Activated naive CD4-positive, alpha-beta T cell treated with anti-CD3 and anti-CD28 coated beads for 36 hours (primary cell): ENCODE measurements around the gene KCNQ1. TPM values are rescaled to one million over a fixed set of nuclear protein-coding genes. Genes with fewer than 3 reads are reported as not detected.

Experiments
- CTCF ChIA-PET: fragments of 350-600 bp; sonication (Branson Sonifier 250); formaldehyde crosslinking; loops from one replicate; lab custom pipeline; 2021; ENCODE audit warnings: antibody characterized with exemption; lab: Charles Lee
- DNase-seq: peaks from one replicate; pipeline ENCODE4 v3.0.0-alpha.2; 2020
- H3K27ac Mint-ChIP-seq: one replicate; pipeline ENCODE4 v1.8.0; 2021; ENCODE audit warnings: mild to moderate bottlenecking, mixed read lengths
- H3K27me3 Mint-ChIP-seq: one replicate; pipeline ENCODE4 v1.8.0; 2021; ENCODE audit warnings: low read depth, mixed read lengths
- H3K36me3 Mint-ChIP-seq: one replicate; pipeline ENCODE4 v1.8.0; 2021; ENCODE audit warnings: low read depth, mixed read lengths
- H3K4me1 Mint-ChIP-seq: one replicate; pipeline ENCODE4 v1.8.0; 2021; ENCODE audit warnings: low read depth, mixed read lengths
- H3K4me3 Mint-ChIP-seq: one replicate; pipeline ENCODE4 v1.8.0; 2021; ENCODE audit warnings: mild to moderate bottlenecking, moderate library complexity, mixed read lengths
- H3K9me3 Mint-ChIP-seq: one replicate; pipeline ENCODE4 v1.8.0; 2021; ENCODE audit warnings: mixed read lengths
- intact Hi-C: fragments of 100-400 bp; cut with micrococcal nuclease; formaldehyde crosslinking; loops from one replicate; pipeline ENCODE4 v1.15.1; 2023
- total RNA-seq, 2 experiments: library from RNA; stranded (reverse); gene quantifications; one replicate each; pipeline ENCODE4 v1.2.3, GENCODE V29; 2021

Gene KCNQ1
- total RNA-seq, 2 experiments from 2014 or later: 10.6 to 10.8 TPM

- H3K27me3 Mint-ChIP-seq: no peaks in the 10 kb centered on the region
- H3K27ac Mint-ChIP-seq: no peak overlapping the region
Measured at GRCh38 chr11:2531277-2531986, 86.6 kb downstream of the KCNQ1 start.

GRCh38 chr11:2531987-2532703 is 87.3 kb downstream of the KCNQ1 start:
- CTCF ChIA-PET: interaction anchor here (0.6 to 8.7 kb wide), 27 partner anchors 8 to 559 kb away, joined by 3 to 280 read pairs (median 4); partner anchors contain the start of genes CDKN1C, KCNQ1, PHLDA2 and TRPM5
- no peaks in the 10 kb centered on the region for H3K27me3 Mint-ChIP-seq
- no peaks in the 10 kb centered on the region for H3K9me3 Mint-ChIP-seq
- peaks cover 17% of the 10 kb centered on the region for H3K4me1 Mint-ChIP-seq
- intact Hi-C loops: loop anchor here (1.0 to 10.0 kb wide), 6 partner anchors 104 to 559 kb away; partner anchors contain the start of gene TSSC4
- H3K36me3 Mint-ChIP-seq: no peaks in the 10 kb centered on the region
- H3K4me3 Mint-ChIP-seq: no peak overlapping the region
- no peak overlapping the region for H3K27ac Mint-ChIP-seq
- DNase-seq: no peak

More at GRCh38 chr11:2531277-2531986, 86.6 kb downstream of the KCNQ1 start:
- no peaks in the 10 kb centered on the region for H3K9me3 Mint-ChIP-seq
- intact Hi-C loops: loop anchor here (1.0 to 10.0 kb wide), 4 partner anchors 103 to 337 kb away; partner anchors contain the start of gene TSSC4
- DNase-seq: peak; percentile 74
- CTCF ChIA-PET: interaction anchor here (0.6 to 8.7 kb wide), 30 partner anchors 12 to 560 kb away, joined by 3 to 280 read pairs (median 4); partner anchors contain the start of genes CDKN1C, KCNQ1, PHLDA2 and TRPM5
- peaks cover 24% of the 10 kb centered on the region for H3K4me1 Mint-ChIP-seq
- no peak overlapping the region for H3K4me3 Mint-ChIP-seq
- H3K36me3 Mint-ChIP-seq: no peaks in the 10 kb centered on the region

GRCh38 chr11:2532704-2533586 is 88.1 kb downstream of the KCNQ1 start:
- CTCF ChIA-PET: interaction anchor here (0.7 to 8.7 kb wide), 31 partner anchors 9 to 562 kb away, joined by 3 to 280 read pairs (median 3); partner anchors contain the start of genes C11orf21, CDKN1C, KCNQ1 and PHLDA2
- Mint-ChIP-seq H3K4me1 (peaks cover 15% of the 10 kb centered on the region), H3K27ac (no peak overlapping the region), H3K36me3 (no peaks in the 10 kb centered on the region), H3K9me3 (no peaks in the 10 kb centered on the region), H3K27me3 (no peaks in the 10 kb centered on the region), H3K4me3 (peak overlapping the region; percentile 66)
- intact Hi-C loops: loop anchor here (1.0 to 10.0 kb wide), 5 partner anchors 338 to 558 kb away; no protein-coding TSS in a partner anchor
- DNase-seq: peak; percentile 96

GRCh38 chr11:2533587-2534133 is 88.9 kb downstream of the KCNQ1 start:
- Mint-ChIP-seq H3K36me3 (no peaks in the 10 kb centered on the region), H3K27ac (no peak overlapping the region), H3K27me3 (no peaks in the 10 kb centered on the region), H3K4me1 (peaks cover 15% of the 10 kb centered on the region), H3K4me3 (no peak overlapping the region), H3K9me3 (no peaks in the 10 kb centered on the region)
- intact Hi-C loops: loop anchor here (1.0 to 10.0 kb wide), 3 partner anchors 339 to 359 kb away; no protein-coding TSS in a partner anchor
- peak; percentile 35 for DNase-seq
- CTCF ChIA-PET: interaction anchor here (0.7 to 8.7 kb wide), 23 partner anchors 10 to 561 kb away, joined by 3 to 280 read pairs (median 4); partner anchors contain the start of genes C11orf21, CDKN1C, PHLDA2 and TSPAN32

GRCh38 chr11:2534134-2534956 is 89.5 kb downstream of the KCNQ1 start:
- intact Hi-C loops: loop anchor here (10.0 kb wide), 1 partner anchor 340 kb away; no protein-coding TSS in a partner anchor
- peaks cover 15% of the 10 kb centered on the region for H3K4me1 Mint-ChIP-seq
- H3K27me3 Mint-ChIP-seq: no peaks in the 10 kb centered on the region
- CTCF ChIA-PET: interaction anchor here (1.1 to 8.7 kb wide), 15 partner anchors 11 to 560 kb away, joined by 3 to 280 read pairs (median 5); partner anchors contain the start of genes C11orf21, CDKN1C, PHLDA2 and TSPAN32
- H3K4me3 Mint-ChIP-seq: no peak overlapping the region
- DNase-seq: no peak
- no peaks in the 10 kb centered on the region for H3K9me3 Mint-ChIP-seq
- no peak overlapping the region for H3K27ac Mint-ChIP-seq
- H3K36me3 Mint-ChIP-seq: no peaks in the 10 kb centered on the region

- intact Hi-C loops: loop anchor here (10.0 kb wide), 1 partner anchor 340 kb away; no protein-coding TSS in a partner anchor
- Mint-ChIP-seq H3K27me3 (no peaks in the 10 kb centered on the region), H3K36me3 (no peaks in the 10 kb centered on the region), H3K4me1 (peaks cover 15% of the 10 kb centered on the region), H3K4me3 (no peak overlapping the region), H3K27ac (no peak overlapping the region), H3K9me3 (no peaks in the 10 kb centered on the region)
- CTCF ChIA-PET: interaction anchor here (1.1 to 8.7 kb wide), 5 partner anchors 108 to 556 kb away, joined by 3 to 280 read pairs (median 38); partner anchors contain the start of gene CDKN1C
- DNase-seq: peak; percentile 4
Measured at GRCh38 chr11:2534957-2535672, 90.3 kb downstream of the KCNQ1 start.

- CTCF ChIA-PET: interaction anchor here (1.1 to 8.7 kb wide), 5 partner anchors 108 to 555 kb away, joined by 3 to 280 read pairs (median 38); partner anchors contain the start of gene CDKN1C
- intact Hi-C loops: loop anchor here (10.0 kb wide), 1 partner anchor 341 kb away; no protein-coding TSS in a partner anchor
- peak; percentile 1 for DNase-seq
- Mint-ChIP-seq H3K4me3 (no peak overlapping the region), H3K4me1 (peaks cover 15% of the 10 kb centered on the region), H3K27ac (no peak overlapping the region), H3K9me3 (no peaks in the 10 kb centered on the region), H3K27me3 (no peaks in the 10 kb centered on the region), H3K36me3 (no peaks in the 10 kb centered on the region)
Measured at GRCh38 chr11:2535673-2536439, 91.0 kb downstream of the KCNQ1 start.

- H3K9me3 Mint-ChIP-seq: no peaks in the 10 kb centered on the region
- intact Hi-C loops: loop anchor here (10.0 kb wide), 1 partner anchor 342 kb away; no protein-coding TSS in a partner anchor
- no peaks in the 10 kb centered on the region for H3K27me3 Mint-ChIP-seq
- peaks cover 15% of the 10 kb centered on the region for H3K4me1 Mint-ChIP-seq
- H3K36me3 Mint-ChIP-seq: no peaks in the 10 kb centered on the region
- peak; percentile 2 for DNase-seq
- no peak overlapping the region for H3K27ac Mint-ChIP-seq
- no peak overlapping the region for H3K4me3 Mint-ChIP-seq
- CTCF ChIA-PET: interaction anchor here (8.7 kb wide), 1 partner anchor 352 kb away, joined by 280 read pairs; the partner anchor contains the start of gene CDKN1C
Measured at GRCh38 chr11:2536440-2536989, 91.7 kb downstream of the KCNQ1 start.
